Measurements from ENCODE around the gene IL18BP.

DNA sequence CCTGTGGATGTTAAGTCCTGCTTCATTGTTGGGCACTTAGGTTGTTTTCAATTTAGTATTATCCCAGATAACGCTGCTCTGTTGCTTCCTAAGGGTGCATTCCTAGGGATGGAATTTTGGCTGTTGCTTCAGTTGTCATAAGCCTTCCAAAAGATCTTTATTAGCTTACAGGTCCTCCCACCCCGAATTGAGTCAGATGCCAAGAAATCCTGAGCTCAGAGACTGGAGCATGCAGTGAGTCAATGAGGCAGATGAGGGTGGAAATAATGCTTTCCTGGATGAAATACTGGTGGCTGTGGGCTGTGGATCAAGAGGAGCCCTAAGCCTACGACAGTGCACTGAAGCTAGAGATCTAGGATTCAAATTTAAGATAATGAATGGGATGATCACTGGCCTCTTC, 10.7 kb upstream of the IL18BP start:
- TF ChIP-seq, protein P1, sequence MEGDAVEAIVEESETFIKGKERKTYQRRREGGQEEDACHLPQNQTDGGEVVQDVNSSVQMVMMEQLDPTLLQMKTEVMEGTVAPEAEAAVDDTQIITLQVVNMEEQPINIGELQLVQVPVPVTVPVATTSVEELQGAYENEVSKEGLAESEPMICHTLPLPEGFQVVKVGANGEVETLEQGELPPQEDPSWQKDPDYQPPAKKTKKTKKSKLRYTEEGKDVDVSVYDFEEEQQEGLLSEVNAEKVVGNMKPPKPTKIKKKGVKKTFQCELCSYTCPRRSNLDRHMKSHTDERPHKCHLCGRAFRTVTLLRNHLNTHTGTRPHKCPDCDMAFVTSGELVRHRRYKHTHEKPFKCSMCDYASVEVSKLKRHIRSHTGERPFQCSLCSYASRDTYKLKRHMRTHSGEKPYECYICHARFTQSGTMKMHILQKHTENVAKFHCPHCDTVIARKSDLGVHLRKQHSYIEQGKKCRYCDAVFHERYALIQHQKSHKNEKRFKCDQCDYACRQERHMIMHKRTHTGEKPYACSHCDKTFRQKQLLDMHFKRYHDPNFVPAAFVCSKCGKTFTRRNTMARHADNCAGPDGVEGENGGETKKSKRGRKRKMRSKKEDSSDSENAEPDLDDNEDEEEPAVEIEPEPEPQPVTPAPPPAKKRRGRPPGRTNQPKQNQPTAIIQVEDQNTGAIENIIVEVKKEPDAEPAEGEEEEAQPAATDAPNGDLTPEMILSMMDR (conservative IDR thresholded peaks at IDR 0.05 in 1 of 2, IDR thresholded peaks at IDR 0.05 in 1 of 2; ENCODE audit: low read depth in 1 of 2, low read length in 2 of 2), result no peak
- no peak for TF ChIP-seq EZH2 (IDR thresholded peaks at IDR 0.05; ENCODE audit: low read length, missing control alignments)
